ENCODE results near the gene FHL1. TPM values are rescaled to one million over a fixed set of nuclear protein-coding genes. Genes with fewer than 3 reads are reported as not detected.
"Not testable (repeated sequence)": the region's sequence is repeated elsewhere in the genome, so short reads cannot be mapped to it uniquely, and the experiment has no call there.

The FHL1 gene
- total RNA-seq, 2 experiments from 2014 or later = 19.3 to 19.8 TPM

GRCh38 chrX:136148391-136148790 is 1.1 kb downstream of the FHL1 start:
- no peaks in the 10 kb centered on the region for H3K36me3 Mint-ChIP-seq (ENCODE audit: low read depth)
- no peak for DNase-seq
- H3K27me3 Mint-ChIP-seq = no peaks in the 10 kb centered on the region
- H3K9me3 Mint-ChIP-seq (ENCODE audit: low read depth) = peaks cover 4% of the 10 kb centered on the region
- H3K4me3 Mint-ChIP-seq = peak overlapping the region; percentile 52
- ChIA-PET CTCF (no interaction called here), POLR2A (no interaction called here)
- intact Hi-C loops (cut with DNase I, micrococcal nuclease) = loop anchor here in 1 of 2 experiments (5.0 to 10.0 kb wide), 2 partner anchors 349 to 624 kb away; partner anchors contain the start of genes HTATSF1 and INTS6L
- no peak for ATAC-seq
- peaks cover 30% of the 10 kb centered on the region for H3K4me1 Mint-ChIP-seq
- H3K27ac Mint-ChIP-seq = no peak overlapping the region

DNA sequence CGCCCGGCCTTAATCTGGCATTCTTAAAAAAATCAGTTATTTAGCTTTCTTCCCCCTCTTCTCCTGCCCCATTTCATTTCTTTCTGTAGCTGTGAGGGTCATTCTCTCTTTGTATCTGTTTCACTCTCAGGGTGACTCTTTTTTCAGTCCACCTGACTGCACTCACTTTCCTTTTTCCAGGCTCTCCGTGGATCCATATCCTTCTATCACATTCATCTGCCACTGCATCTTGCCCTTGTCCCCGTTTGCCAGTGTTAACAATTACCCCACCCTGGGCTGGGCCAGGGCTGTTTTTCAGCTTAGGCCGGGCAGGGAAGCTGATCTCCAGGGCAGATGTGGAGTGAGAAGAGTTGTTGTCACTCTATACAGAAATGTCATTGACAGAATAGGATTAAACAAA is 7.7 kb downstream of the FHL1 start:
- intact Hi-C loops (cut with DNase I, micrococcal nuclease) = no loop called here
- ATAC-seq (no peak), DNase-seq (no peak)
- POLR2A ChIA-PET = no interaction called here
- H3K4me3 Mint-ChIP-seq = no peak overlapping the region
- no peaks in the 10 kb centered on the region for H3K27me3 Mint-ChIP-seq
- CTCF ChIA-PET = interaction anchor here (0.5 to 3.1 kb wide), 2 partner anchors 127 to 966 kb away, joined by 3 to 11 read pairs; no protein-coding TSS in a partner anchor
- H3K27ac Mint-ChIP-seq = no peak overlapping the region
- no peaks in the 10 kb centered on the region for H3K9me3 Mint-ChIP-seq (ENCODE audit: low read depth)
- H3K4me1 Mint-ChIP-seq = peaks cover 14% of the 10 kb centered on the region
- H3K36me3 Mint-ChIP-seq (ENCODE audit: low read depth) = no peaks in the 10 kb centered on the region

DNA sequence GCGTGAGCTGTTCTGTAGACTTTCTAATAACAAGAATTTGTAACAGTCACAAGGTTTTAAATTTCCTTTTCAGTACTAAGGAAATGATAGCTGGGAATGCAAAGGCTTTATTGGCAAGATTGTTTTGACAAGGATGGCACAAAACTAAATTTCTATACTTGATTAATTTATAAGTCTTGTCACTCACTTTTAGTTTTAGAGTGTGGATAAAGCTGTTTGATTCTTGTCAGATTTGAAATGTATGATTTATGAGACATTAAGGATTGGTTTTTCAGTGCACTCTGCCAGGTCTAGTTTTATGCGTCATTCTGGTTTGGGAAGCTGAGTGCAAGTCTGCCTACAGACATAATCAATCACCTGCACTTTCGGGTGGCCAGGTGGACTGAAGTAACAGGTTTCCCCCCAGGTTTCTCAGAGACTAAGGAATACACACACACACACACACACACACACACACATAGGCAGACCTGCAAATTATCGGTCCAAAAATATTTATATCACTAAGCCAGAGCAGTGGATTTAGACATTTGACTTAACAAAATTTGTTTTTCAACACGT is 9.3 kb downstream of the FHL1 start:
- intact Hi-C loops (cut with DNase I, micrococcal nuclease) = no loop called here
- ATAC-seq = no peak
- CTCF ChIA-PET = interaction anchor here (3.1 kb wide), 1 partner anchor 128 kb away, joined by 11 read pairs; no protein-coding TSS in a partner anchor

DNA sequence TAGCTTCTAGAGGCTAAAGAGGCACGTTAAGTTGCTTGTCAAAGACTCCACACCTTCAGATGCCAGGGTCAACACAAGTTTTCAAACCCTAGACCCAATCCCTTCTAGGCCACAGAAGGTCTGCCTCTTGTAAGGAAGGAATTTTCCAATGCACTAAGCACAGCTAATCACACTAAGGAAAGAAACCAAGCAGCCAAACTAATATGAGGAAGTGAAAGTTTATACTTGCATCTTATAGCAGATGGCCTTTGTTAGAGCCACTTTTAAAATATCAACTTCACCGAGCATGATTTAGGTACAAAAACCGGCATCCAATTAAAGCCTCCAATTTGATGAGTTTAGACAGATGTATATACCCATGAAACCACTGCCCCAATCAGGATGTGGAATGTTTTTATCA is 9.9 kb downstream of the FHL1 start:
- intact Hi-C loops (cut with DNase I, micrococcal nuclease) = no loop called here
- H3K4me3 Mint-ChIP-seq = no peak overlapping the region
- ChIA-PET CTCF (no interaction called here), POLR2A (no interaction called here)
- H3K27ac Mint-ChIP-seq = no peak overlapping the region
- peaks cover 14% of the 10 kb centered on the region for H3K4me1 Mint-ChIP-seq
- no peaks in the 10 kb centered on the region for H3K9me3 Mint-ChIP-seq (ENCODE audit: low read depth)
- no peak for ATAC-seq
- H3K36me3 Mint-ChIP-seq (ENCODE audit: low read depth) = no peaks in the 10 kb centered on the region
- DNase-seq = no peak
- no peaks in the 10 kb centered on the region for H3K27me3 Mint-ChIP-seq

More for the DNA sequence above, 9.3 kb downstream of the FHL1 start:
- Mint-ChIP-seq H3K27me3 (no peaks in the 10 kb centered on the region), H3K36me3 (ENCODE audit: low read depth) (no peaks in the 10 kb centered on the region), H3K9me3 (ENCODE audit: low read depth) (no peaks in the 10 kb centered on the region), H3K4me3 (no peak overlapping the region), H3K27ac (no peak overlapping the region), H3K4me1 (peaks cover 14% of the 10 kb centered on the region)
- no peak for DNase-seq
- POLR2A ChIA-PET = no interaction called here

DNA sequence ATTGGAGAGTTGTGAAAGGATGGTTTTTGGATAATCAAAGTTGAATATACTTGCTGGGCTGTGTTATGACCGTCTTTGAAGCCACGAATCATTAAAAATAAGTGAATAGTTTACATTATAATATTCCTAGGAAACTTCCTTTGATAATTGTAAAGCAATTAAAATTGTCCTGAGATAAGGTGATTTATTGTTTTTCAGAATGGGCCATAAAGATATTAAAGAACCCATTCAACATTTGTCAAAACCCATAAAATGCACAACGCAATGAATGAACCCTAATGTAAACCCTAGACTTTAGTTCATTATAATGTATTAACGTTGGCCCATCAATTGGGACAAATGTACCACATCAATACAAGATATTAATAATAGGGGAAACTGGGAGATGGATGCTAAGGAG is 11.4 kb downstream of the FHL1 start:
- intact Hi-C loops (cut with DNase I, micrococcal nuclease) = no loop called here
- ATAC-seq (no peak), DNase-seq (no peak)
- Mint-ChIP-seq H3K27ac (no peak overlapping the region), H3K27me3 (no peaks in the 10 kb centered on the region), H3K4me1 (peaks cover 14% of the 10 kb centered on the region), H3K4me3 (no peak overlapping the region), H3K9me3 (ENCODE audit: low read depth) (no peaks in the 10 kb centered on the region), H3K36me3 (ENCODE audit: low read depth) (no peaks in the 10 kb centered on the region)
- POLR2A ChIA-PET = no interaction called here
- CTCF ChIA-PET = no interaction called here

GRCh38 chrX:136159611-136160025 is 12.3 kb downstream of the FHL1 start:
- no peaks in the 10 kb centered on the region for H3K9me3 Mint-ChIP-seq (ENCODE audit: low read depth)
- H3K27ac Mint-ChIP-seq = no peak overlapping the region
- H3K4me1 Mint-ChIP-seq = peaks cover 14% of the 10 kb centered on the region
- DNase-seq = no peak
- H3K4me3 Mint-ChIP-seq = no peak overlapping the region
- no peaks in the 10 kb centered on the region for H3K36me3 Mint-ChIP-seq (ENCODE audit: low read depth)
- ChIA-PET CTCF (interaction anchor here (0.7 to 2.1 kb wide), 2 partner anchors 110 to 131 kb away, joined by 3 to 9 read pairs; no protein-coding TSS in a partner anchor), POLR2A (no interaction called here)
- intact Hi-C loops (cut with DNase I, micrococcal nuclease) = no loop called here
- no peaks in the 10 kb centered on the region for H3K27me3 Mint-ChIP-seq
- no peak for ATAC-seq

- Mint-ChIP-seq H3K4me1 (no peaks in the 10 kb centered on the region), H3K36me3 (ENCODE audit: low read depth) (no peaks in the 10 kb centered on the region), H3K27ac (no peak overlapping the region), H3K4me3 (no peak overlapping the region), H3K27me3 (no peaks in the 10 kb centered on the region), H3K9me3 (ENCODE audit: low read depth) (no peaks in the 10 kb centered on the region)
- intact Hi-C loops (cut with DNase I, micrococcal nuclease) = loop anchor here (1.0 to 2.0 kb wide), 3 partner anchors 105 to 135 kb away; no protein-coding TSS in a partner anchor
- ChIA-PET POLR2A (interaction anchor here (0.6 kb wide), 1 partner anchor 135 kb away, joined by 4 read pairs; no protein-coding TSS in a partner anchor), CTCF (interaction anchor here (0.5 to 3.6 kb wide), 23 partner anchors 8 to 234 kb away, joined by 3 to 63 read pairs (median 3); partner anchors contain the start of gene SLC9A6)
- DNase-seq (peak; percentile 71), ATAC-seq (peak; percentile 84)
Measured at GRCh38 chrX:136162827-136163570, 15.7 kb downstream of the FHL1 start.

DNA sequence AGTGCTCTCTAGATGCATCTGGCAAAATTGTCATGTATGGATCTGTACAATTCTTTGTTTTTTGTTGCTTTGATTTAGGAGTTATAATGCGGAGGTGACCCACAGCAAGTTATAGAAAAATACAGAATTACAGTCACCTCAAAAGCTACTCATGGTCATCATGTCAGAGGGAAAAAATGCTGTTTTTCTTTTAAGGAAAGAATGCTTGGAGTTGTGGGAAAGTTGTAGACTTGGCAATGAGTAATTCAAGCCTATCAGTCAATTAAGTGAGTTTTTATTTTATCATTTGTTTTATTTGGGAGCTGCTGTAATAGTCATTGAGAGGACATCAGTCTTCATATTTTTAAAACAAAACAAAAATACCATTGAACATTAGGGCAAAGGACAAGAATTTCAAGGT is 16.4 kb downstream of the FHL1 start:
- Mint-ChIP-seq H3K9me3 (ENCODE audit: low read depth) (no peaks in the 10 kb centered on the region), H3K27ac (no peak overlapping the region), H3K36me3 (ENCODE audit: low read depth) (no peaks in the 10 kb centered on the region), H3K27me3 (no peaks in the 10 kb centered on the region), H3K4me3 (no peak overlapping the region), H3K4me1 (no peaks in the 10 kb centered on the region)
- no peak for ATAC-seq
- CTCF ChIA-PET = interaction anchor here (0.8 to 3.6 kb wide), 11 partner anchors 12 to 179 kb away, joined by 3 to 63 read pairs (median 3); partner anchors contain the start of gene SLC9A6
- POLR2A ChIA-PET = no interaction called here
- intact Hi-C loops (cut with DNase I, micrococcal nuclease) = loop anchor here (1.0 to 2.0 kb wide), 3 partner anchors 105 to 135 kb away; no protein-coding TSS in a partner anchor
- DNase-seq = no peak

- Mint-ChIP-seq H3K4me1 (no peaks in the 10 kb centered on the region), H3K27me3 (no peaks in the 10 kb centered on the region), H3K4me3 (no peak overlapping the region), H3K9me3 (ENCODE audit: low read depth) (no peaks in the 10 kb centered on the region), H3K27ac (no peak overlapping the region), H3K36me3 (ENCODE audit: low read depth) (no peaks in the 10 kb centered on the region)
- ChIA-PET CTCF (interaction anchor here (0.7 to 1.0 kb wide), 3 partner anchors 20 to 137 kb away, joined by 3 read pairs; no protein-coding TSS in a partner anchor), POLR2A (no interaction called here)
- no peak for DNase-seq
- ATAC-seq = no peak
- intact Hi-C loops (cut with DNase I, micrococcal nuclease) = no loop called here
Measured at GRCh38 chrX:136165406-136165805, 18.1 kb downstream of the FHL1 start.

DNA sequence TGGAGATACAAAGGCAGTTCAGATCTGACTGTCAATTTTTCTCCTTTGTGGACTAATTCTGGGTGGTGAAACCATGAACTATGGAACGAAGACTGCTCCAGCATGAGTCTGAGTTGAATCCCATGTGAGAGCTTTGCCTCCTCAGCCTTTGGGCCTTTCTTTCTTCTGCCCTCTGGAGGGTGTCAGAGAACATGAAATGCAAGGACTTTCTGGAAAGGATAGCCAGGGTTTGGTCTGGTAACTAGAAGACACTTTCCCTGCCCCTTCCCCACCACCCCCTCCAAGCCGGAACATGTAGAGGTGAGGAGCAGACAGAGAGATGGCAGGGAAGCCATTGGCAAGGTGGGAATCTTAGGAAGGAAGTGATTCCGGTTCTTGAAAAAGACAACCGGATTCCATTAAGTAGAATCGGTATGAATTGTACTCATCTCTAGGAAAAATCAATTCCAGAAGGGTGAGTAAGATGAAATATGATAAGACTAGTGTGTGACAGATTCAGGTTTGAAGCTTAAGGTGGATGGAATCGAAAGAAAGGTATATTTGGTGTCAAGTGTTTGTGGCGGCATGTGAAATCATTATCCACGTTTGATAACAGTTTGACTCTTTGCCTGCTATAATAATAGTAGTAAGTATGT is 19.0 kb downstream of the FHL1 start:
- CTCF ChIA-PET = interaction anchor here (0.8 kb wide), 1 partner anchor 138 kb away, joined by 3 read pairs; no protein-coding TSS in a partner anchor
- H3K4me3 Mint-ChIP-seq = no peak overlapping the region
- no peak for DNase-seq

GRCh38 chrX:136167989-136168388 is 20.7 kb downstream of the FHL1 start:
- H3K27ac Mint-ChIP-seq; H3K9me3 Mint-ChIP-seq (ENCODE audit: low read depth); H3K4me1 Mint-ChIP-seq; H3K36me3 Mint-ChIP-seq (ENCODE audit: low read depth); H3K27me3 Mint-ChIP-seq; DNase-seq; H3K4me3 Mint-ChIP-seq; ATAC-seq; intact Hi-C loops (cut with DNase I, micrococcal nuclease); POLR2A ChIA-PET; CTCF ChIA-PET: not testable (repeated sequence)

More for the DNA sequence above, 19.0 kb downstream of the FHL1 start:
- Mint-ChIP-seq H3K4me1 (no peaks in the 10 kb centered on the region), H3K27ac (no peak overlapping the region), H3K36me3 (ENCODE audit: low read depth) (no peaks in the 10 kb centered on the region), H3K27me3 (no peaks in the 10 kb centered on the region), H3K9me3 (ENCODE audit: low read depth) (no peaks in the 10 kb centered on the region)
- ATAC-seq = no peak
- intact Hi-C loops (cut with DNase I, micrococcal nuclease) = no loop called here
- POLR2A ChIA-PET = no interaction called here

All from activated CD4-positive, alpha-beta T cell treated with anti-CD3 and anti-CD28 coated beads for 36 hours (primary cell).